NT2/D1 (cell line): ENCODE data around the gene EFR3B.
A peak's percentile ranks its signal among the peaks of the same experiment; 100 is the strongest.

ENCODE experiments used
- DNase-seq: peaks from one replicate; pipeline ENCODE4 v3.0.0-alpha.2; 2011; ENCODE audit warnings: low read depth, low spot score
- H3K27me3 ChIP-seq: 2 replicates; pipeline ENCODE4 v1.6.0; 2011; ENCODE audit warnings: mild to moderate bottlenecking; ENCODE audit not compliant: insufficient read length, insufficient read depth
- H3K36me3 ChIP-seq: 2 replicates; pipeline ENCODE4 v1.6.1; 2011; ENCODE audit warnings: mild to moderate bottlenecking, low read length, mixed read lengths; ENCODE audit not compliant: insufficient read depth, insufficient read length
- H3K4me1 ChIP-seq: 2 replicates; pipeline ENCODE4 v1.5.1; 2011; ENCODE audit not compliant: insufficient read depth, insufficient read length
- H3K4me3 ChIP-seq: 2 replicates; pipeline ENCODE4 v1.5.1; 2011; ENCODE audit warnings: low read depth; ENCODE audit not compliant: insufficient read length
- H3K9ac ChIP-seq: 2 replicates; pipeline ENCODE4 v1.6.0; 2011; ENCODE audit warnings: low read depth; ENCODE audit not compliant: insufficient read length
- H3K9me3 ChIP-seq: 2 replicates; pipeline ENCODE4 v1.5.1; 2011; ENCODE audit warnings: mild to moderate bottlenecking, low read length; ENCODE audit not compliant: insufficient read depth
- SUZ12 ChIP-seq: IDR thresholded peaks from 2 replicates; pipeline ENCODE4 v1.6.1; 2011; ENCODE audit not compliant: insufficient read length, insufficient read depth; ENCODE audit errors: extremely low read depth
- YY1 ChIP-seq: IDR thresholded peaks from 2 replicates; pipeline ENCODE4 v1.6.1; 2011; ENCODE audit not compliant: insufficient read length, insufficient read depth
- ZNF274 ChIP-seq: IDR thresholded peaks from 2 replicates; pipeline ENCODE4 v1.6.1; 2011; ENCODE audit warnings: mild to moderate bottlenecking, low read depth, low read length

EFR3B gene

GRCh38 chr2:25164561-25164960 lies 122.7 kb downstream of the EFR3B start:
- Histone ChIP-seq H3K4me3 (no peak overlapping the region), H3K4me1 (peaks cover 4% of the 10 kb centered on the region), H3K9ac (no peak overlapping the region), H3K36me3 (no peaks in the 10 kb centered on the region), H3K27me3 (peaks cover 44% of the 10 kb centered on the region), H3K9me3 (no peaks in the 10 kb centered on the region)
- TF ChIP-seq ZNF274 (no peak), YY1 (no peak), SUZ12 (no peak)
- no peak for DNase-seq

- H3K4me3 ChIP-seq: no peak overlapping the region
- no peaks in the 10 kb centered on the region for H3K36me3 ChIP-seq
- no peak overlapping the region for H3K9ac ChIP-seq
- no peaks in the 10 kb centered on the region for H3K9me3 ChIP-seq
- H3K27me3 ChIP-seq: peaks cover 54% of the 10 kb centered on the region
- no peak for DNase-seq
- TF ChIP-seq YY1: no peak
- TF ChIP-seq SUZ12: no peak
- no peaks in the 10 kb centered on the region for H3K4me1 ChIP-seq
Measured at GRCh38 chr2:25165992-25166875, 124.4 kb downstream of the EFR3B start.

- no peaks in the 10 kb centered on the region for H3K4me1 ChIP-seq
- H3K9me3 ChIP-seq: no peaks in the 10 kb centered on the region
- no peak for DNase-seq
- H3K27me3 ChIP-seq: peaks cover 54% of the 10 kb centered on the region
- no peak for TF ChIP-seq YY1
- H3K9ac ChIP-seq: peak within 1 kb of the TSS; percentile 63
- H3K4me3 ChIP-seq: peak within 1 kb of the TSS; percentile 40
- H3K36me3 ChIP-seq: no peaks in the 10 kb centered on the region
Measured at GRCh38 chr2:25168256-25169072, 126.6 kb downstream of the EFR3B start, which contains the start of gene POMC. Gene POMC, minus strand, starts transcription at chr2:25168580. Its CDS starts 3,808 bp downstream, at chr2:25164772.

- Histone ChIP-seq H3K4me1 (no peaks in the 10 kb centered on the region), H3K9me3 (no peaks in the 10 kb centered on the region), H3K9ac (no peak overlapping the region), H3K36me3 (no peaks in the 10 kb centered on the region), H3K4me3 (peak overlapping the region; percentile 40), H3K27me3 (peaks cover 55% of the 10 kb centered on the region)
- DNase-seq: no peak
- no peak for TF ChIP-seq ZNF274
- TF ChIP-seq YY1: no peak
- no peak for TF ChIP-seq SUZ12
Measured at GRCh38 chr2:25169073-25169470, 127.2 kb downstream of the EFR3B start.

GRCh38 chr2:25170888-25171287 lies 129.0 kb downstream of the EFR3B start:
- Histone ChIP-seq H3K9me3 (no peaks in the 10 kb centered on the region), H3K27me3 (peaks cover 58% of the 10 kb centered on the region), H3K36me3 (no peaks in the 10 kb centered on the region), H3K9ac (no peak overlapping the region), H3K4me3 (no peak overlapping the region), H3K4me1 (no peaks in the 10 kb centered on the region)
- TF ChIP-seq ZNF274 (no peak), YY1 (no peak), SUZ12 (no peak)
- DNase-seq: no peak

- Histone ChIP-seq H3K36me3 (no peaks in the 10 kb centered on the region), H3K27me3 (peaks cover 30% of the 10 kb centered on the region), H3K4me3 (no peak overlapping the region), H3K9ac (no peak overlapping the region), H3K4me1 (peaks cover 3% of the 10 kb centered on the region), H3K9me3 (no peaks in the 10 kb centered on the region)
- TF ChIP-seq YY1 (no peak), SUZ12 (no peak), ZNF274 (no peak)
- no peak for DNase-seq
Measured at GRCh38 chr2:25173719-25174118, 131.8 kb downstream of the EFR3B start.
